HCT116 (cell line): ENCODE data around the gene TMEM205.

ENCODE experiments used
- ATF3 ChIP-seq: IDR thresholded peaks from 2 replicates; pipeline ENCODE4 v1.6.1; 2012
- CBX3 ChIP-seq: IDR thresholded peaks from 2 replicates; pipeline ENCODE4 v1.6.1; 2012; ENCODE audit warnings: low read depth
- CEBPB ChIP-seq: IDR thresholded peaks from 2 replicates; pipeline ENCODE4 v1.6.1; 2012; ENCODE audit warnings: low read depth
- CTCF ChIP-seq, 3 experiments: fragments of 200-600 bp in 1 of 3; sonication (generic) in 1 of 3; IDR thresholded peaks in 2 of 3; conservative IDR thresholded peaks in 1 of 3; 2 replicates each; pipeline ENCODE4 v1.5.1; 2012 to 2017; ENCODE audit warnings: low read depth in 2 of 3, low read length in 2 of 3, antibody characterized with exemption in 1 of 3, borderline replicate concordance in 1 of 3, control low read depth in 1 of 3, mild to moderate bottlenecking in 1 of 3, mixed read lengths in 1 of 3, mixed run types in 1 of 3, moderate library complexity in 1 of 3; ENCODE audit not compliant: insufficient read depth in 1 of 3
- MAX ChIP-seq: IDR thresholded peaks from 2 replicates; pipeline ENCODE4 v1.6.1; 2012
- SP1 ChIP-seq: IDR thresholded peaks from 2 replicates; pipeline ENCODE4 v1.6.1; 2012; ENCODE audit warnings: low read depth
- TCF7L2 ChIP-seq: IDR thresholded peaks from 2 replicates; pipeline ENCODE4 v1.7.0; 2011; ENCODE audit warnings: borderline replicate concordance, inconsistent platforms; ENCODE audit not compliant: insufficient read depth, insufficient read length; ENCODE audit errors: extremely low read depth
- YY1 ChIP-seq: IDR thresholded peaks from 2 replicates; pipeline ENCODE4 v1.6.1; 2011; ENCODE audit warnings: low read length, low read depth, moderate library complexity, mild to moderate bottlenecking; ENCODE audit not compliant: insufficient replicate concordance; ENCODE audit errors: extremely low read depth

- TF ChIP-seq CTCF (IDR thresholded peaks at IDR 0.05 in 2 of 3, conservative IDR thresholded peaks at IDR 0.05 in 1 of 3; ENCODE audit: borderline replicate concordance in 1 of 3, insufficient read depth in 1 of 3, low read depth in 2 of 3, low read length in 2 of 3) (no peak), CEBPB (no peak), ATF3 (no peak), TCF7L2 (no peak), CBX3 (no peak), MAX (no peak), YY1 (no peak), SP1 (no peak)
Observed at GRCh38 chr19:11325544-11325943, 20.5 kb downstream of the TMEM205 start.
